HL-60 (cell line): ENCODE results near the gene TNXB.

Experiments
- POLR2AphosphoS5 ChIP-seq: IDR thresholded peaks from 2 replicates; pipeline ENCODE4 v1.6.1; 2012; ENCODE audit warnings: low read depth
- TF ChIP-seq, protein P1 (sequence below): IDR thresholded peaks from one replicate; pipeline ENCODE4 v1.5.1; 2011; ENCODE audit warnings: low read length, control low read depth, inconsistent platforms; ENCODE audit not compliant: insufficient read depth

DNA sequence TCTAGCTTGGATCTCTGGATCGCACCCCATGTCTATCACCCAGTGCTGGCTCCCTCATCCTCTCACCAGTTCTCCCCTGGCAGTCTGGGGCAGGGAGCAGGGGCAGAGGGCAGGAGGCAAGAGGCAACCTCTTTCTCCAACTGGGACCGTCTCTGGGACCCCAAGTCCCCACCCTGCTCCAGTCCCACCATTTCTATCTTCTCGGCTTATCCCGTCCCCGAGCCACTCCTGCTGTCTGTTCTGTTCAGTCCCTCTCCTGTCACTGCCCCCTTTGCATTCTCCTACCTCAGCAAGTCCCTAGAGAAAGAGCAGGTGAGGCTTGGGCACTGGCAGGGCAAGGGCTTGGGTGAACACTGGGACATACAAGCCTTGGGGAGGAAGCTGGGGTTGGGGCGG lies 625 bp upstream of the TNXB start:
- TF ChIP-seq, protein P1, sequence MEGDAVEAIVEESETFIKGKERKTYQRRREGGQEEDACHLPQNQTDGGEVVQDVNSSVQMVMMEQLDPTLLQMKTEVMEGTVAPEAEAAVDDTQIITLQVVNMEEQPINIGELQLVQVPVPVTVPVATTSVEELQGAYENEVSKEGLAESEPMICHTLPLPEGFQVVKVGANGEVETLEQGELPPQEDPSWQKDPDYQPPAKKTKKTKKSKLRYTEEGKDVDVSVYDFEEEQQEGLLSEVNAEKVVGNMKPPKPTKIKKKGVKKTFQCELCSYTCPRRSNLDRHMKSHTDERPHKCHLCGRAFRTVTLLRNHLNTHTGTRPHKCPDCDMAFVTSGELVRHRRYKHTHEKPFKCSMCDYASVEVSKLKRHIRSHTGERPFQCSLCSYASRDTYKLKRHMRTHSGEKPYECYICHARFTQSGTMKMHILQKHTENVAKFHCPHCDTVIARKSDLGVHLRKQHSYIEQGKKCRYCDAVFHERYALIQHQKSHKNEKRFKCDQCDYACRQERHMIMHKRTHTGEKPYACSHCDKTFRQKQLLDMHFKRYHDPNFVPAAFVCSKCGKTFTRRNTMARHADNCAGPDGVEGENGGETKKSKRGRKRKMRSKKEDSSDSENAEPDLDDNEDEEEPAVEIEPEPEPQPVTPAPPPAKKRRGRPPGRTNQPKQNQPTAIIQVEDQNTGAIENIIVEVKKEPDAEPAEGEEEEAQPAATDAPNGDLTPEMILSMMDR, result no peak
- 0 out of 2 replicates have a peak, but pooled peaks have one; percentile 17 for TF ChIP-seq POLR2AphosphoS5
